ENCODE data around the gene PAM16.
"Not testable (repeated sequence)": the region's sequence is repeated elsewhere in the genome, so short reads cannot be mapped to it uniquely, and the experiment has no call there.

The PAM16 gene

GRCh38 chr16:4353675-4354074, 2.6 kb upstream of the PAM16 start:
- DNase-seq (ENCODE audit: low read depth): no peak

GRCh38 chr16:4352843-4353242, 1.7 kb upstream of the PAM16 start:
- no peak for DNase-seq (ENCODE audit: low read depth)

DNA sequence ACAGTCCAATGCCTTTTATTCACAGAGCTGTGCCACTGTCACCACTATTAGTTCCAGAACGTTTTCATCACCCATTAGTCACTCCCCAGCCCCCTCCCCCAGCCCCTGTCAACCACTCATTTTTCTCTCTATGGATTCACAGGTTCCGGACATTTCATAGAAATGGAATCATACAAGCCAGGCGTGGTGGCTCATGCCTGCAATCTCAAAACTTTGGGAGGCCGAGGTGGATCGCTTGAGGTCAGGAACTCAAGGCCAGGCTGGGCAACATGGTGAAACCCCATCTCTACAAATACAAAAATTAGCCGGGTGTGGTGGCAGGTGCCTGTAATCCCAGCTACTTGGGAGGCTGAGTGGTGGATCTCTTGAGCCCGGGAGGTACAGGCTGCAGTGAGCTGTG, 759 bp upstream of the PAM16 start:
- DNase-seq (ENCODE audit: low read depth): no peak

DNA sequence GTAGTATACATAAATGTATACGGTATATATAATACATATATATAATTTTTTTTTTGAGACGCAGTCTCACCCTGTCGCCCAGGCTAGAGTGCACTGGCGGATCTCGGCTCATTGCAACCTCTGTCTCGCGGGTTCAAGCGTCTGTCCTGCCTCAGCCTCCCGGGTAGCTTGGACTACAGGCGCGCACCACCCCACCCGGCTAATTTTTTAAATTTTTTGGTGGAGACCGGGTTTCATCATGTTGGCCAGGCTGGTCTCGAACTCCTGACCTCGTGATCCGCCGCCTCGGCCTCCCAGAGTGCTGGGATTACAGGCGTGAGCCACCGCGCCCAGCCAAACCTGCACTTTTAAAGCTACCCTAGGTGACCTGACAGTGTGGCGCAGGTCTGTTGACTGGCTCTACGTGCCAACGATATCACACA, 745 bp downstream of the PAM16 start:
- no peak for DNase-seq (ENCODE audit: low read depth)

DNA sequence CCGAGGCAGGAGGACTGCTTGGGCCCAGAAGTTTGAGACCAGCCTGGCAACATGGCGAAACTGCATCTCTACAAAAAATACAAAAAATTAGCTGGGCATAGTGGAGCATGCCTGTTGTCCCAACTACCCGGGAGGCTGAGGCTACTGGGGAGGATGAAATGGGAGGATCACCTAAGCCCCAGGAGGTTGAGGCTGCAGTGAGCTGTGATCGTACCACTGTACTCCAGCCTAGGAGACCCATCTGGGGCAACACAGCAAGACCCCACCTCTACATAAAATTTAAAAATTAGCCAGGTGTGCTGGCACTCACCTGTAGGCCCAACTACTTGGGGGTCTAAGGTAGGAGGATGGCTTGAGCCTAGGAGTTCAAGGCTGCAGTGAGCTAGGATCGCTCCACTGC, 1.8 kb downstream of the PAM16 start:
- DNase-seq (ENCODE audit: low read depth): no peak

DNA sequence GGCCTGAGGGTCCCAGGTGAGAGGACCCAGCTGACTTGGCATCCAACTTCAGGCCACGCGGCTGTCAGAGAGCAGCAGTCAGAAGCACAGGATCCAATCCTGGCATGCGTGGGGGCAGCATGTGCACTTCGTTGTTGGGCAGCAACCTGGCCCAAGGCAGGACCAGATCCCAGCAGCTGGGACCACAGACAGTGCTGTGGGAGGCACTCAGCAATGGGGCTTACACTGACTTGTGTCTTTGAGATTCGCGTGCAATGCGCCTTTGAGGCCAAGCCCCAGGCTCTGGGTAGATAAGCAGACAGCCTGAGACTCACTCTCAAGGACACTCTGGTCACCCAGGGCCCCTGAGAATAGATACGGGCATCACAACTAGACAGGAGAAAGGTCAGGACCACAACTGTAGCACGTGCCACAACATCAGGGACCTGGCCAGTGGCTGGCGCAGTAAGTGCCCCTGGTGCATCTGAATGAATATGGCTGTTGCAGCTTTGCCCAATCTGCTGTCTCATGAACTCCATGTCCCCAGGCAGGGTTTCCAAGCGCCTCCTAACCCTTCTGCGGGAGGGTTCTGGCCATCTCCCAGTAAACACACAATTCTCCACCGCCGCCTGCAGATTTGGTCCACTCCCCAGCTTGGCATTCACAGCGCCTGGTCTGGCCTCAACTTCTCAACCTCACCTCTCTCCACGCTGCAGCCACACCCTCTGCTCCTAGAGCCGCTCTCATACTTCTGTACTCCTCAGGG, 3.2 kb downstream of the PAM16 start:
- no peak for DNase-seq (ENCODE audit: low read depth)

GRCh38 chr16:4347010-4347409, 4.1 kb downstream of the PAM16 start:
- peak; percentile 83 for DNase-seq (ENCODE audit: low read depth)

DNA sequence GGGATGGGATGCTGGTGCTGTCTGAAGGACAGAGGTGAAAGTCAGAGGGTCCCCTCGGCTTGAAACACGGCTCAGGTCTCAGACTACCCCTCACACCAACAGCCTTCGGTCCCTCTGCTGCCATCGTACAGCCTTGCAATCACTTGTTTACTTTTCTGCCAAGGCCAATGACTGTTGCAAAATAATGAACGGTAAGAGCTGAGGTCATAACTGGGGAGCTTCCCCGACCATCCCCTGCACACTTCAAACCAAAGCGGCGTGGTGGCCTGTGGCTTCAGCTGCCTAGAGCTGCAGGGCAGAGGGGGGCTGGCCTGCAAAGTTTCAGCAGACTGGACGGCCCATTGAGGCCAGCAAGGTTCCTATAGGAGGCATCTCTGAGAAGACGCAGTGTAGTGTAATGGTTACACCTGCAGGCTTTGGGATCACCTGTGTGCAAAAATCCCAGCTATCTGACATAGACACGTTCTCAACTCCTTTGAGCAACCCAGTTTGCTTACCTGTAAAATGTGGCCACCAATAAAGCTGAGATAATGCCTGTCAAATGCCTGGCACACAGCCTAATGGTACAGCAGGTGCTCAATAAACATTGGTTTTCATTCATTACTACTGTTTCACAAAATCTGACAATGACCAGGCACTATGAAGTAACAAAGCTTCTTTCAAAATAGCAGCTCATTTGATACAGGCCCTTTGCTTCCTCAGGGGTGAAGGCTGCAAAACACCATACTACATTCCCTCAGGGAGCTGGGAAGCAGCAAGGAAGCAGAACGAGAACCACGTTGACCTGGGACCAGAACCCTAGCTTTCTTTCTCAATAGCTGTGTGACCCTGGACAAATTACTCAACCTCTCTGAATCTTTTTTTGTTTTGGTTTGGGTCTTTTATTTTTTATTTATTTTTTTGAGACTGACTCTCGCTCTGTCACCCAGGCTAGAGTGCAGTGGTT, 5.0 kb downstream of the PAM16 start:
- DNase-seq (ENCODE audit: low read depth): no peak

- no peak for DNase-seq (ENCODE audit: low read depth)
Measured at GRCh38 chr16:4344983-4345835, 5.9 kb downstream of the PAM16 start.

DNA sequence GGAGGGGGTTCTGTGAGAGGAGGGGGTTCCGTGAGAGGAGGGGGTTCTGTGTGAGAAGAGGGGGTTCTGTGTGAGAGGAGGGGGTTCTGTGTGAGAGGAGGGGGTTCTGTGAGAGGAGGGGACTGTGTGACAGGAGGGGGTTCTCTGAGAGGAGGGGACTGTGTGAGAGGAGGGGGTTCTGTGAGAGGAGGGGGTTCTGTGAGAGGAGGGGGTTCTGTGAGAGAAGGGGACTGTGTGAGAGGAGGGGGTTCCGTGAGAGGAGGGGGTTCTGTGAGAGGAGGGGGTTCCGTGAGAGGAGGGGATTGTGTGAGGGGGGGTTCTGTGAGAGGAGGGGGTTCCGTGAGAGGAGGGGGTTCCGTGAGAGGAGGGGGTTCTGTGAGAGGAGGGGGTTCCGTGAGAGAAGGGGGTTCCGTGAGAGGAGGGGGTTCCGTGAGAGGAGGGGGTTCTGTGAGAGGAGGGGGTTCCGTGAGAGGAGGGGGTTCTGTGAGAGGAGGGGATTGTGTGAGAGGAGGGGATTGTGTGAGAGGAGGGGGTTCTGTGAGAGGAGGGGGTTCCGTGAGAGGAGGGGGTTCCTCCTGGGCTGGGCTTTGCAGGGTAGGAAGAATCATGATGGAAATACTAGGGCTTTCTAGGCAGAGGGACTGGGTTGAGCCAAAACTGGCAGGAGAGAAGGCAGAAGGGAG, 6.7 kb downstream of the PAM16 start:
- not testable (repeated sequence) for DNase-seq (ENCODE audit: low read depth)

GRCh38 chr16:4342866-4343744, 8.0 kb downstream of the PAM16 start:
- no peak for DNase-seq (ENCODE audit: low read depth)

- no peak for DNase-seq (ENCODE audit: low read depth)
Measured at GRCh38 chr16:4341250-4341649, 9.9 kb downstream of the PAM16 start.

GRCh38 chr16:4340443-4340842, 10.7 kb downstream of the PAM16 start:
- no peak for DNase-seq (ENCODE audit: low read depth)

DNA sequence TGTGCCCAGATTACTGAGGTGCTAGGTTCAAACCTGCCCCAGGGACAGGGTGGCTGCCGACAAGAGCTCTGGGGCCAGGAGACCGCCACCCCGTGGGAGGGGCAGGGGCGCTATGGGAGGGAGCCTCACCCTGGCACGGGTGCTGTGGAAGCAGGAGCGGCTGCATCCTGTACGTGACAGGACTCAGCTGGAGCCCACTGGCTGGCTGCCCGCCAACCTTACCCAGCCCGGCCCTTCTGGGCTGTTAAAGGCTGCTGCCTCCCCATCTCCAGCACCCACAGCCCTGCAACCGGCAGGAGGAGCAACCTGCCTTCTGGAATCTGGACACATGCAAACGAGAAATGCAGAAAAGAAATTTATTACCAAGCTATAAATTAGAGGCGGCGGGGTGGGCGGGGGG, 11.2 kb downstream of the PAM16 start:
- no peak for DNase-seq (ENCODE audit: low read depth)

DNA sequence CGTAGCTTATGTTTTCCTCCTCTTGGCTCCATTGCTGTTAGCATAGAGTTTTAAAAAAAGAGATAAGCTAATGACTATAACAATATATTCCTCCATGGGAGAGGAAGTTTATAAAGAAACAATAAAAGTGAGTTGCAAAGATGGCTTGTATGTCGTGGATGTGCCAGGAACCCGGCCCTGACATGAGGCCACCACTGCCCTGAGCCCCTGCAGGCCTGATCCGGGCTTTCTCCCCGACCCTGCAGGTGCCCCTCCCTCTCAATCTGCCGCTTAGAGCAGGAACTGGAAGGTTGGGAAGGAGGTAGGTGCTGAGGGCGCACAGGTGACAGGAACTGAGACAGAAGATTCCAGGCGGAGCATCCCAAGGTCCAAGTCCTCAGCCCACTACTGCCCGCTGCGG, 11.7 kb downstream of the PAM16 start:
- no peak for DNase-seq (ENCODE audit: low read depth)

GRCh38 chr16:4338712-4339299, 12.3 kb downstream of the PAM16 start:
- no peak for DNase-seq (ENCODE audit: low read depth)

GRCh38 chr16:4338125-4338582, 13.0 kb downstream of the PAM16 start:
- no peak for DNase-seq (ENCODE audit: low read depth)

GRCh38 chr16:4337540-4338088, 13.5 kb downstream of the PAM16 start:
- no peak for DNase-seq (ENCODE audit: low read depth)

DNA sequence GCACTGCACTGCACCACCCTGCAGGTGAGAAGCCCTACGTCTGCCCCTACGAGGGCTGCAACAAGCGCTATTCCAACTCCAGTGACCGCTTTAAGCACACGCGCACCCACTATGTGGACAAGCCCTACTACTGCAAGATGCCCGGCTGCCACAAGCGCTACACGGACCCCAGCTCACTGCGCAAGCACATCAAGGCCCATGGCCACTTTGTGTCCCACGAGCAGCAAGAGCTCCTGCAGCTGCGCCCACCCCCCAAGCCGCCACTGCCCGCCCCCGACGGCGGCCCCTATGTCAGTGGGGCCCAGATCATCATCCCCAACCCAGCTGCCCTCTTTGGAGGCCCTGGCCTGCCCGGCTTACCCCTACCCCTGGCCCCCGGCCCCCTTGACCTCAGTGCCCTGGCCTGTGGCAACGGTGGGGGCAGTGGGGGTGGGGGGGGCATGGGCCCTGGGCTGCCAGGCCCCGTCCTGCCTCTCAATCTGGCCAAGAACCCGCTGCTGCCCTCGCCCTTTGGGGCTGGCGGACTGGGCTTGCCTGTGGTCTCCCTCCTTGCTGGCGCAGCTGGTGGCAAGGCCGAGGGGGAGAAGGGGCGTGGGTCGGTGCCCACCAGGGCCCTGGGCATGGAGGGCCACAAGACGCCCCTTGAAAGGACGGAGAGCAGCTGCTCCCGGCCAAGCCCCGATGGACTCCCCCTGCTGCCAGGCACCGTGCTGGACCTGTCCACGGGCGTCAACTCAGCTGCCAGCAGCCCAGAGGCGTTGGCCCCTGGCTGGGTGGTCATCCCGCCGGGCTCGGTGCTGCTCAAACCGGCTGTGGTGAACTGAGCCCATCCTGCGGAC, 14.2 kb downstream of the PAM16 start:
- no peak for DNase-seq (ENCODE audit: low read depth)
